Stimulated activated CD8-positive, alpha-beta memory T cell treated with anti-CD3 and anti-CD28 coated beads, Interleukin-7, amount 100 ng/mL, for 48 hours (primary cell): ENCODE results near the gene DIP2C.
"Not testable (repeated sequence)": the region's sequence is repeated elsewhere in the genome, so short reads cannot be mapped to it uniquely, and the experiment has no call there.

Experiments
- DNase-seq, 2 donors: peaks; one replicate each; pipeline ENCODE4 v3.0.0-alpha.2; 2020; ENCODE audit warnings: low read depth in 1 of 2; ENCODE audit errors: extremely low read depth in 1 of 2

DIP2C gene

GRCh38 chr10:368579-369220 lies 320.8 kb downstream of the DIP2C start:
- no peak for DNase-seq

- not testable (repeated sequence) for DNase-seq
These were observed 321.4 kb downstream of the DIP2C start for GRCh38 chr10:368107-368506.

GRCh38 chr10:367636-368035 lies 321.8 kb downstream of the DIP2C start:
- DNase-seq = no peak

- no peak for DNase-seq
These were observed 323.3 kb downstream of the DIP2C start for GRCh38 chr10:366186-366585.

GRCh38 chr10:364267-364775 lies 325.1 kb downstream of the DIP2C start:
- no peak for DNase-seq

GRCh38 chr10:363152-363551 lies 326.3 kb downstream of the DIP2C start:
- no peak for DNase-seq

GRCh38 chr10:361203-362081 lies 328.0 kb downstream of the DIP2C start:
- no peak for DNase-seq

GRCh38 chr10:360653-361052 lies 328.8 kb downstream of the DIP2C start:
- no peak for DNase-seq

- no peak for DNase-seq
These were observed 329.7 kb downstream of the DIP2C start for GRCh38 chr10:359762-360161.

GRCh38 chr10:359093-359492 lies 330.4 kb downstream of the DIP2C start:
- no peak for DNase-seq

GRCh38 chr10:357201-357950 lies 332.1 kb downstream of the DIP2C start:
- no peak for DNase-seq

- DNase-seq = no peak
These were observed 333.0 kb downstream of the DIP2C start for GRCh38 chr10:356452-356851.

- no peak for DNase-seq
These were observed 334.4 kb downstream of the DIP2C start for GRCh38 chr10:354901-355617.

GRCh38 chr10:352476-353235 lies 336.8 kb downstream of the DIP2C start:
- DNase-seq = no peak

GRCh38 chr10:351770-352334 lies 337.6 kb downstream of the DIP2C start:
- DNase-seq = peak in 1 of 2 donors; percentile 13

GRCh38 chr10:350981-351501 lies 338.4 kb downstream of the DIP2C start:
- DNase-seq = no peak

GRCh38 chr10:349081-349480 lies 340.4 kb downstream of the DIP2C start:
- DNase-seq = no peak

- no peak for DNase-seq
These were observed 341.0 kb downstream of the DIP2C start for GRCh38 chr10:348456-348855.

GRCh38 chr10:347774-348173 lies 341.7 kb downstream of the DIP2C start:
- DNase-seq = not testable (repeated sequence)
